GM12878 (cell line): ENCODE measurements around the gene TEX2. TPM values are rescaled to one million over a fixed set of nuclear protein-coding genes. Genes with fewer than 3 reads are reported as not detected.

Source experiments
- CHD1 ChIP-seq: IDR thresholded peaks from 2 replicates; pipeline ENCODE4 v1.6.1; 2012; ENCODE audit warnings: low read depth, low read length, improper control_type of control experiment
- EP300 ChIP-seq, 2 experiments: fragments of 150-350 bp in 1 of 2; IDR thresholded peaks; 2 replicates each; pipeline ENCODE4 v1.6.1; 2011 to 2012; ENCODE audit warnings: low read depth in 2 of 2, low read length in 2 of 2, borderline replicate concordance in 1 of 2, improper control_type of control experiment in 1 of 2, inconsistent platforms in 1 of 2; ENCODE audit not compliant: control insufficient read depth in 1 of 2
- IKZF2 ChIP-seq, 2 experiments: fragments of 450-650 bp; IDR thresholded peaks; 2 replicates each; pipeline ENCODE4 v1.6.1; 2017; ENCODE audit warnings: mild to moderate bottlenecking in 2 of 2, moderate library complexity in 2 of 2
- IRF5 ChIP-seq: fragments of 450-650 bp; IDR thresholded peaks from 2 replicates; pipeline ENCODE4 v1.6.1; 2017; ENCODE audit warnings: borderline replicate concordance
- JUND ChIP-seq: IDR thresholded peaks from 2 replicates; pipeline ENCODE4 v1.6.1; 2012; ENCODE audit warnings: low read depth, mild to moderate bottlenecking, low read length, improper control_type of control experiment, moderate library complexity
- KDM1A ChIP-seq: fragments of 200-600 bp; sonication (generic); IDR thresholded peaks from 2 replicates; pipeline ENCODE4 v1.6.1; 2016; ENCODE audit warnings: borderline replicate concordance
- KLF5 ChIP-seq: fragments of 450-650 bp; IDR thresholded peaks from 2 replicates; pipeline ENCODE4 v1.6.1; 2014; ENCODE audit warnings: mild to moderate bottlenecking; ENCODE audit not compliant: partially characterized antibody
- MAX ChIP-seq: IDR thresholded peaks from 2 replicates; pipeline ENCODE4 v1.6.1; 2012; ENCODE audit warnings: low read depth, low read length, improper control_type of control experiment
- MLLT1 ChIP-seq: fragments of 450-650 bp; IDR thresholded peaks from 2 replicates; pipeline ENCODE4 v1.6.1; 2016; ENCODE audit warnings: mild to moderate bottlenecking
- MTA3 ChIP-seq: IDR thresholded peaks from 2 replicates; pipeline ENCODE4 v1.6.1; 2012; ENCODE audit warnings: low read length, inconsistent platforms, borderline replicate concordance
- NFXL1 ChIP-seq: fragments of 450-650 bp; IDR thresholded peaks from 2 replicates; pipeline ENCODE4 v1.6.1; 2017; ENCODE audit warnings: antibody characterized with exemption, mild to moderate bottlenecking, borderline replicate concordance
- PKNOX1 ChIP-seq: fragments of 450-650 bp; IDR thresholded peaks from 2 replicates; pipeline ENCODE4 v1.6.1; 2016; ENCODE audit warnings: mild to moderate bottlenecking
- POLR2AphosphoS5 ChIP-seq: IDR thresholded peaks from 2 replicates; pipeline ENCODE4 v1.6.1; 2011; ENCODE audit warnings: mild to moderate bottlenecking, low read length, inconsistent platforms
- RELB ChIP-seq: fragments of 450-650 bp; IDR thresholded peaks from 2 replicates; pipeline ENCODE4 v1.6.1; 2017; ENCODE audit warnings: low read depth, mild to moderate bottlenecking, moderate library complexity
- RUNX3 ChIP-seq: IDR thresholded peaks from 2 replicates; pipeline ENCODE4 v1.6.1; 2012; ENCODE audit warnings: low read length, inconsistent platforms
- SMAD5 ChIP-seq: IDR thresholded peaks from 2 replicates; pipeline ENCODE4 v1.6.1; 2016; ENCODE audit warnings: antibody characterized with exemption, low read depth
- TARDBP ChIP-seq: IDR thresholded peaks from 2 replicates; pipeline ENCODE4 v1.6.1; 2016; ENCODE audit warnings: borderline replicate concordance
- TCF12 ChIP-seq: IDR thresholded peaks from 2 replicates; pipeline ENCODE4 v1.6.1; 2011; ENCODE audit warnings: low read depth, mild to moderate bottlenecking, low read length
- WRNIP1 ChIP-seq: IDR thresholded peaks from 2 replicates; pipeline ENCODE4 v1.6.1; 2011; ENCODE audit warnings: low read depth, low read length, improper control_type of control experiment, borderline replicate concordance
- ZNF687 ChIP-seq: fragments of 450-650 bp; IDR thresholded peaks from 2 replicates; pipeline ENCODE4 v1.6.1; 2017; ENCODE audit warnings: mild to moderate bottlenecking, moderate library complexity
- polyA plus RNA-seq, 11 experiments: library from polyadenylated mRNA; depleted of rRNA in 4 of 11; unstranded in 6 of 11; stranded (reverse) in 5 of 11; fragments of >200 nt; fragmentation: Nextera tagmentation in 4 of 11; fragmentation: Illumina TruSeq in 1 of 11; extraction: Ambion mirVana in 4 of 11; extraction: Trizol in 1 of 11; gene quantifications; 1 replicate in 1 of 11; 2 replicates in 10 of 11; pipeline versions ENCODE4 v1.2.1 to v1.2.3, GENCODE V29; 2011 to 2016; ENCODE audit warnings: inconsistent platforms in 2 of 11, missing spikeins in 2 of 11, low read depth in 1 of 11
- total RNA-seq, 4 experiments: library from RNA; depleted of rRNA in 3 of 4; stranded (reverse); fragments of >200 nt in 3 of 4; fragmentation: Illumina TruSeq in 1 of 4; extraction: Trizol in 1 of 4; gene quantifications; 2 replicates each; pipeline versions ENCODE4 v1.2.1 to v1.2.3, GENCODE V29; 2013 to 2021

The TEX2 gene
- total and polyA plus RNA-seq, 10 of the 15 experiments (the other 5 are each of a cell fraction or from before 2014, with no cell fraction given): 3.8 to 19.9 (median 15.8) TPM

- TF ChIP-seq ZNF687 (peak; percentile 88), MLLT1 (peak; percentile 76), EP300 (IDR thresholded peaks at IDR 0.05; ENCODE audit: borderline replicate concordance in 1 of 2, control insufficient read depth in 1 of 2, low read depth in 2 of 2, low read length in 2 of 2) (0 out of 4 replicates have a peak, but pooled peaks of 1 of the 2 experiments have one; percentile 32), IRF5 (no peak), MTA3 (peak; percentile 49; the same call in 1 of the 2 replicates), WRNIP1 (no peak), KLF5 (no peak), KDM1A (no peak), RELB (peak; percentile 86), NFXL1 (no peak), PKNOX1 (peak; percentile 86), TARDBP (no peak), SMAD5 (no peak), MAX (peak; percentile 85), POLR2AphosphoS5 (peak; percentile 62), TCF12 (peak; percentile 86), CHD1 (no peak), JUND (0 out of 2 replicates have a peak, but pooled peaks have one; percentile 10), RUNX3 (peak; percentile 75), IKZF2 (IDR thresholded peaks at IDR 0.05) (peak; percentile 78 to 81)
Measured at GRCh38 chr17:64130559-64131001, 132.5 kb downstream of the TEX2 start (continued).
